GM21576 (cell line): ENCODE results near the gene SULT1C4.
"Not testable (repeated sequence)": the region's sequence is repeated elsewhere in the genome, so short reads cannot be mapped to it uniquely, and the experiment has no call there.

Source experiments
- ATAC-seq: cut with Tn5 transposase; IDR thresholded peaks from one replicate; pipeline ENCODE4 v1.9.1; 2021; ENCODE audit warnings: mild to moderate bottlenecking, moderate library complexity; ENCODE audit not compliant: unreplicated experiment

Gene SULT1C4

DNA sequence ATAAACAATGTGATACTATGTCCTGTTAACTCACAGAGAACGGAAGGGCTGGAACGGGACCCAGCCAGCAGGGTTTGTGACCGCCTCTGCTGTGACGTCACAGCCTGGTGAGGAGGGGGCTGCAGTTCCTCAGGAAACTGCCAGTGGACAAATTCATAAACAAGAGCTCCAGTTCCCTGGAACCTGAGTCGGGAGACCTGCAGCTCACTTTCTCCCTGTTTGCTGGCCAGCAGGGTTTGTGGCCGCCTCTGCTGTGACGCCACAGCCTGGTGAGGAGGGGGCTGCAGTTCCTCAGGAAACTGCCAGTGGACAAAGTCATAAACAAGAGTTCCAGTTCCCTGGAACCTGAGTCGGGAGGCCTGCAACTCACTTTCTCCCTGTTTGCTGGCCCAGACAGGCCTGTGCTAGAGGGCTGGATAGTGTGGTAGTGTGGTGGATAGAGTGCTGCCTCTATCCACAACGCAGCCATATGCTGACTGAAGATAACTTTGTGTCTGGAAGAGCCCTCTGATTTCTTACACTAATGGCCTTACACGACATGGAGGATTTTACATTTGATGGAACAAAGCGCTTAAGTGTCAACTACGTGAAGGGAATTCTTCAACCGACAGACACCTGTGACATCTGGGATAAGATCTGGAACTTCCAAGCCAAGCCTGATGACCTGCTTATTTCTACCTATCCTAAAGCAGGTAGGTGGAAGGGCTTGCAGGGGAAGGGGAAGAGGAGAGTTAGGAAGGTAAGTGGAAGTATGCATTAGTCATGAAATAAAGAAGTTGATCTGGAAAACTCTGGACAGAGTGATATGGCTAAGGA is at the start of gene SULT1C4:
Gene SULT1C4, plus strand, starts transcription at position 140 of the 816 bp plus-strand sequence. Its CDS starts 384 bp downstream, at position 524.
- no peak for ATAC-seq

DNA sequence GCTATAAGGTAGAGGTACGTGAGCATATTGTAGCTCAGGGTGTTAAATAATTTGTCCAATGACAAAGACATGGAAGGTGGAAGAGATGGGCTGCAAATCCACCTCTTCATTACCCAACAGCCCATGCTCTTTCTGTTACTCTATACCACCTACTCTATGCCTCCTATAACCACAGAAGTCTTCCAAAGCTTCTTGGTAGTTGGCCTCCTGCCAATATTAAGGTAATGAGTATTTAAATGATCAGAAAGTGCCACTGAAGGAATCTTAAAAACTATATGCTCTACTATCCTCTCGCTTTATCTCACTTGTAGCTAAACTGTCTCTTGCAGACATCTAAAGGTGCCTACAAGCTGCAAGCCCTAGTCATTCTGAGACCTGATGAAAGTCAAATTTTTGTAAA is 48.0 kb upstream of the SULT1C4 start:
- ATAC-seq, result no peak

DNA sequence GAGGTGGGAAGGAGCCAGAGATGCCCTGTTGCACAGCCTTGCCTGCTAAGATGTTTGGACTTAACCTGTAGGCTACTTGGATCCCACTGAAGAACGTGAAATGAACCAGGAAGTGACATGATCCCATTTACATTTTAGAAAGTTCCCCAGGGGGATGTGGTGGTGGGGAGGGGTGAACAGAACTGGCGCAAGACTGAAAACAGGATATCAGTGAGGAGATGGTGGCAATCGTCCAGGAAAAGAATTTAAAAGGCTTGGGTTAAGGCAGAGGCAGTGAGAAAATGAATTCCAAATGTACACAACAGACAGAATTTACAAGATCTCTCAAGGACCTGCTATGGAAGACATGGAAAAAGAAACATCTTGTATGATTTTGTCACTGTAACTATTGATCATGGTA is 46.8 kb upstream of the SULT1C4 start:
- ATAC-seq, result no peak

DNA sequence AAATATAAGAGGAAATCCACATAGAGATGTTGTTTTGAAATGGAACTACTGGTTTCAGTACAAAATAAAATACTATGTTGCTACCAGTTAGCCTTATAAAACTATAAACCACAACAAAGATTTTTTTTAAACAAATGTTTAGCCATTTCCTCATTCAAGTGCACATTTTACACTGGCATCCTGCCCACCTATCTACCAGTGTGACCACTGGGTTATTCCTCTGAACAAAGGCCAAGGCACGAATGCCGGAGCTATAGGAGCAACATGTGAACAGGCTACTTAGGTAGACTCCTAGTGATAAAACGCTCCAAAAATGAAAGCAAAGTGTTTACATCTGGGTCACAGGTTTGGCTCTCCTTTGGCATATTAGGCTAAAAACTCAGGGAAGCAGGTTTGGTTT is 31.8 kb upstream of the SULT1C4 start:
- no peak for ATAC-seq

DNA sequence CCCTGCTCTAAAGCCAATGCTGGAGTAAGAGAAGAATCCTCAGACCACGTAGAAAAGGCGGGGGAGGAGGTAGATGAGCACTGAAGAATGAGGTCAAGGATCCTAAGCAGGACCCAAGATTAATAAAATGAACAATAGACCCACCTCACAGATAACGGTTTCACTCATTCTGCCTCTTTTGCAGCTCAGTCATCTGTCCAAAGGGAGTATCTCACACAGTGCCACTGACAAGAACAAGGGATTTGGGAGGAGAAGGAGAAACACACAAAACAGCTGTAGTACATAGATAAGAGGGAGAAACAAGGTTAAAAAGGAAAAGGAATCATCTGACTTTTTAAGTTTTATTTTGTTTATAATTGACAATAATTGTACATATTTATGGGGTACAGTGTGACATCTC is 30.9 kb upstream of the SULT1C4 start:
- no peak for ATAC-seq

DNA sequence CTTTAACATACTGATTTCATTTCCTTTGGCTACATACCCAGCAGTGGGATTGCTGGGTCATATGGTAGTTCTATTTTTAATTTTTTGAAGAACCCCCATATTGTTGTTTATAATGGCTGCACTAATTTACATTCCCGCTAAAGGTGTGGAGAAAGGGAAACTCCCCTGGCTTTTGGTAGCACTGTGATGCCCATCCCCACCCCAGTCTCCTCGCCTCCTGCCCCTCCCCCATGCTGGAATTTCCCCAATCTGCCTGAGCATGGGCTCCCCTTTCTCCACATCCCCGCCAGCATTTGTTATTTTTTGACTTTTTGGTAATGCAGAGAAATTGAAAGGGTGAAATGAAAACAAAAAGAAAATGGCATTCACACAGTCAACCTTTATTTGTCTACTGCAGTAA is 30.0 kb upstream of the SULT1C4 start:
- ATAC-seq, result no peak

DNA sequence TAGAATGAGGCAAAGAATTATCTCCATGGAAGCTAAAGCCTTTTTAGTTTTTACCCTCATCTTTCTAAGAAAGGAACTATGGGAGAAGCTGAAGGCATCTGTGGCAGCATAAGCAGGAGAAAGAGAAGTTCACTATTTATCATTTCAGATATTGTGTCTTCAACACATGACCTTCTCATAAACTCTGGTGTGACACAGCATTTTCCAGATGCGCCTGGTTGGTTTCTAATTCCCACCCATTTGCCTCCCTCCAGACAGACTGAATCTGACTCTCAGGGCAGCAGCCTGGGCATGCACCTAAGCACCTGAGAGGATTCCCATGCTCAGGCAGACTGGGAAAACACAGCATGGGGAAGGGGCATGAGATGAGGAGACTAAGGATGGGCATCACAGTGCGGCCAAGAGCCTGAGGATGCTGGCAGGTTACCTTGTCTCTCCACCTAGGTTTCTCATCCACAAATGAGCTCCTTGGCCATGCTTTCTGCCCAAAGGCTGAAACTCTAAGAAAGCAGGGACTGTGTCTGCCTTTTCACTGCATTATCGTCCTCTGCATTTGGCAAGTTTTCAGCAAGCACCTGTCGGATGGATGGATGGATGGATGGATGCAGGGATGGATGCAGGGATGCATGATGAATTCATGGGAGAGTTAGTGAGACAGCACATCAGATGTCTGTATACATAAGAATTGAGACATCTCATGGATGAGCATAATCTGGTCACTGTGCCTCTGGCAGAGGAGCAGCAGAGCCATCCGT is 28.8 kb upstream of the SULT1C4 start:
- ATAC-seq, result no peak

DNA sequence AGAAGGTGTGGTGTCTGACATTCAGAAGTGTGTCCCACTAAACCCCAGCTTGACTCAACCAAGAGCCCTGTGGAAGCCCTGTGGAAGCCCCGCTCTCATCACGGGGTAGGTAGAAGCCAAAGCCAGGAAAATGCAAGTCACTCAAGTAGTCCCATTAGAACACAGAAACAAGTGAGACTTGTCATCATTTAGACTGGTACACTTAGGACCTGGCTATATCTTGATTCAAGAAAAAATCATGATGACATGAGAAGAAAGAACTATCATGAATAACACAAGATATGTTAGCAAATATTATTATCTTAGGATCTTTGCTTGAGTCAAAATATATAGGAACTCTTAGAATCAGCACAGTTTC is 28.2 kb upstream of the SULT1C4 start:
- no peak for ATAC-seq

DNA sequence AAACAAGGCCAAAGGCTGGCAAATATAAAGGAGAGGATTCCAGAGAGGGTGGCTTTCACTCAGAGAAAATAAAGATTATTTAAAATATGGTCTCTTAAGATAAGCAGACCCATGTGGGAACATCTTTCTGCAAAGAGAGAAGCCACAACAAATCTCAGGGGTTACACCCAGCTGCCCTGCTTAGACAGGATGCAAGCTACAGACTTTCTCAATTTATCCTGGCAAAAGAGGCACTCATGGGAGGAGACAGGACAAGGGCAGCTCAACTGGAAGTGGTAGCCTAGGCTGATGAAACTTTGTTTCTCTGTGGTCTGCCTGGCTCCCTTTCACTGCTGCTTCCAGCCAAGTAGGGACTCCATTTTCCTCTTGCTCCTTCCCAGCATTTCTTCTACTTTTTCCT is 25.9 kb upstream of the SULT1C4 start:
- ATAC-seq, result no peak

DNA sequence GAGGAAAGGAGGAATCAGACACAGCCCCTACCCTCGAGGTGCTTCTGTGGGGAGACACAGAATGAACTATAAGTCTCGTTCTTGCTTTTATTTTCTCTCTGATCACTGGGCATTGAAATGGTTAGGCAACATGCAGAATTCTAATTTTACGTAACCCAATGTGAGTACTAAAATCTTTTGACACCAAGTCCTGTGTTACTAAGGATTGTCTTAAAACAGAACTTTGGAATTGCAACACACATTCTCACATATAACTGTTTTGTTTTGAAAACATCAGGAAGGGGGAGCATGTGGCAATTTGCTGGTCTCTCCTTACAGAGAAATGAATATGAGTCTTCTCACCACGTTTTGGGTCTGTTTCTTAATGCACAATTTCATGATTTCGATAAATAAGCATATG is 23.6 kb upstream of the SULT1C4 start:
- ATAC-seq, result no peak

DNA sequence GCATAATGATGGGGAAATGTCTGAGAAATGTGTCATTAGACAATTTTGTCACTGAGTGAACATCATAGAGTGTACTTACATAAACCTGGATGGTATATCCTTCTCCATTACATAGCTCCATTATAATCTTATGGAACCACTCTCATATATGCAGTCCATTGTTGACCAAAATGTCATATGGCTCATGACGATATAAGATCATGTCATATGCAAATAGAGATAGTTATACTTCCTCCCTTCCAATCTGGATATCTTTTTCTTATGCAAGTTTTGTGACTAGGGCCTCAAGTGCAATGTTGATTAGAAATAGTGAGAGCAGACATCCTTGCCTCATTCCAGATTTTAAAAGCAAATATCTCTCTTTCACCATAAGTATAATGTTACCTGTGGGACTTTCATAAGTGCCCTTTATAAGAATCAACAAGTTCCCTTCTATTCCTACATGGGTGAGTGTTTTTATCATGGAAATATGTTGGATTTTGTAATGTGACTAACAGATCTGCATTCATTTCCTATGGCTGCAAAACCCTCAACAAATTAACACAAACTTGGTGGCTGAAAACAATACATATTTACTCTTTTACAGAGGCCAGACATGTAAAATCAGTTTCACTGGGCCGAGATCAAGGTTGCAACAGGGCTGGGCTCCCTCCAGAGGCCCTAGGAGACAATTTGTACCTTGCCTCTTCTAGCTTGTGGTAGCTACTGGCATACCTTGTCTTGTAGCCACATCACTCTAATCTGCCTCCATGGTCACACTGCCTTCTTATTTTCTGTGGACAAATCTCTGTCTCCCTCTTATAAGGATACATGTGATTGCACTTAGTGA is 21.6 kb upstream of the SULT1C4 start:
- ATAC-seq, result no peak

DNA sequence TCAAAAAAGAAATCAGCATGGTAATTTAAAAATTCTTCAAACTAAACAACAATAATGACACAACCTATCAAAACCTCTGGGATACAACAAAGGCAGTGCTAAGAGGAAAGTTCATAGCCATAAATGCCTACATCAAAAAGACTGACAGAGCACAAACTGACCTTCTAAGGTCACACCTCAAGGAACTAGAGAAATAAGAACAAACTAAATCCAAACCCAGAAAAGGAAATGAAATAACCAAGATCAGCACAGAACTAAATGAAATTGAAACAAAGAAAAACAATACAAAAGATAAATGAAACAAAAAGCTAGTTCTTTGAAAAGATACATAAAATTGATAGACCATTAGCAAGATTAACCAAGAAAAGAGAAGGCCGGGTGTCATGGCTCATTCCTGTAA is 18.4 kb upstream of the SULT1C4 start:
- not testable (repeated sequence) for ATAC-seq

DNA sequence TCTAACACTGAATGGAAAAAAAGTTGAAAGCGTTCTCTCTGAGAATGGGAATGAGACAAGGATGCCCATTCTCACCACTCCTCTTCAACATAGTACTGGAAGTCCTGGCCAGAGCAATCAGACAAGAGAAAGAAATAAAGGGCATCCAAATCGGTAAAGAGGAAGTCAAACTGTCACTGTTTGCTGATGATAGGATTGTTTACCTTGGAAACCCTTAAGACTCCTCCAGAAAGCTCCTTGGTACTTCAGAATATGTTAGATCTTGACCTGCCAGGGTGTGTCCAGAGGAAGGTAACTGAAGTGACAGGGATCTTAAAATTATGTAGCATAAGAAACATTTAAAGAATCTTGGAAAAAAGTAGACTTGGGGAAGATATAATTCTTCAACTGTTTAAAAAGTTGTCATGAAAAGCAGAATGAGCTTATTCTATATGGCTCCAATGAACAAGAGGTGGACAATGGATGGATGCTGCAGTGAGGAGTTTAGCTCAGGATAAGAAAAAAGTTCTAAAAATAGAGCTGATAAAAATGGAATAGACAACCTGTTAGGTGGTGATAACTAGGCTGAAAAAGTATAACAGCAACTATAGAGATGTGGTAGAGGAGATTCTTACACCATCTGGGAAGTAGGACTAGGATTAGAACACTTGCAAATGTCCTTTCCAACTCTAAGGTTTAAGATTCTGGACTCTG is 16.8 kb upstream of the SULT1C4 start:
- ATAC-seq, result no peak

DNA sequence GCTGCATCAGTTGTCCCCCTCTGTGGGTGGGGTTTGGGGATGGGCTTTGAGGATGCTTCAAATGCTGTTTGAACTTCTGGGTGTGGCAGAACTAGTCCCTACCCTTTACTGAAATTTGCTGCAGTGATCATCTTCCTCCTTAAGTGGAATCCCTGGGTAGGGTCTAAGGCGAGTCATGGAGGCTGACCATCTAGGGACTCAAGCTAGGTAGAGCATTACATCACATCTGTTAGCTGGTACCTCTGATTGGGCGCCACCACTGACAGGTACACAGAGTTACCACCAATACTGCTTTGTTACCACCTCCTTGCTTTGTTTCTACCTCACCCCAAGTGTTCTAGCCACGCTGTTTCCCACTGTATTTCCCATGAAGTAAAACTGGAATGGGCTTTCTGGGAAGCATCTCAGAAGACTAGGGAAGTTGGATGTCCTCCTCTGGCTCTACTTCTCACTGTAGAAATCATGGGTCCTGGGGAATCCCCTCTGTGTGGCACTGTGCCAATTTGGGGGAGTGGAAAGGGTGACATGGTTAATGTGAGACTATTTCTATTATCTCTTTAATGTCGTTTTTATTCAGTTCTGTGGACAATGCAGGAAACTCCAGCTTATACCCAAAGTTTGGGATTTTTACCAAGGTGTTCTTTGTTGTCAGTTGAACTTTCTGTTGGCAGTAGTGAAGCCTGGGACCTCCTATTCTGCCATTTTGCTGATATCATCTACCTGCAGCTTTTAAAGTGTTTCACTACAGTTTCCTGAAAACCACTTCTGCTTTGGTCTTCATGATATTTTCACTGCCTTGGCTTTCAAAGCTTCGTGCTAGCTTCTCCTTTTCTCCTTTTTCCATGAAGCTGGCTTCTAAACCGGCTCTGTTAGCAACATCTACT is 14.5 kb upstream of the SULT1C4 start:
- peak; percentile 46 for ATAC-seq

DNA sequence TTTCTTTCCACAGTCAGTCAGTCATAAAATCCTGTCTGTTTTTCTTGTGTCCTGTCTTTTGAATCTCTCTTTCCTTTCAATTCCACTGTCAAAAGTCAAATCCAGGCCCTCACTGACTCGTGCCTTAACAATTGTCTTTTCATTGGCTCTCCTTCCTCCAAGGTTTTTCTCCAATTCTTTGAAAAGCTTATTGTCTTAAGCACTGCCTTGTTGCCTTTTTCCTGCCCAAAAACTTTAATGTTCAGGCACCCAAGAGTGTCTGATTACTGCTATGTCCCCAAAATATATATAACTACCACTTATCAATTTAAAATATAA is 13.9 kb upstream of the SULT1C4 start:
- no peak for ATAC-seq

DNA sequence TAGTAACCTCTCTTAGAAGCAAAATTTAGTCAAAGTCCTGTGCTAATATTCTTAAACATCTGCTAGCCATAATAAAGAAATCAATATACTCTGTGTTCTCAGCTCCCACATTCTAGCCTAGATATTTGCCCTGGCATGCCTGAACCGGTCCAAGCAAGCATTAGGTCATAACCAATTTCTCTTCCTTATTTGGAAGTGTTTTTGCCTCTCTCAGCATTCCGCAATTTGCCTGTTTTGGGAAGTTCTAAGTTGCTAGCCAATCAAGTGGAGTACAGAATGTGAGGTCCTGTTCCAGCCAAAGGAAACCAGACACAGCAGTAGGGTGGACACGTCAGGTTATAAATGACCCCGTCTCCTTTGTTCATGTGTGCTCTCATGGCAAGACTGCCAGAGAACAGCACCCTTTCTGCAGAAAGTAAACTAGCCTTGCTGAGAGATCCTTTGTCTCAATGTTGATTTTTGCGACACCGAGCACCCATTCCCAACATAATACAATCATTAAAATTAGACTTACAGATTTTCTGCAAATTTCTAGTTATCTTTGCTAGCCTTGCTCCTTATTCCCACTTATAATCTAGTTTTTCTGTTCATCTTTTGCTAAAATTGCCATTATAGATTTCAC is 13.0 kb upstream of the SULT1C4 start:
- no peak for ATAC-seq

DNA sequence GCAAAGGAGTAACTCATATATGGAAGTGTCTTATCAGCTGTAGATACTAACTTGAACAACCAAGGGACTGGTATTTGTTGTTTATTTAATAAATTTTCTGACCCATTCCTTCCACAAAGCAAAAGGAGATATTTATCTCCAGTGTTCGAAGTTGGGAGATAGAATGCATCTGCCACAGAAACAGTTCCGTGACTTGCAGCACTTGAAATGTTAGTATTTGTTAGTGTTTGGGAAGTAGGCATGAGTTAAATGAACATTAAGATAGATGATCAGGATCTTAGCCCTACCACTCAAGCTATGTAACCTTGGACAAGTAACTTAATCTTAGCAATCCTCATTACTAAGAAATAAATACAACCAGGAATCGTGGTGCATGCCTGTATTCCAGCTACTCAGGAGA is 12.1 kb upstream of the SULT1C4 start:
- no peak for ATAC-seq

DNA sequence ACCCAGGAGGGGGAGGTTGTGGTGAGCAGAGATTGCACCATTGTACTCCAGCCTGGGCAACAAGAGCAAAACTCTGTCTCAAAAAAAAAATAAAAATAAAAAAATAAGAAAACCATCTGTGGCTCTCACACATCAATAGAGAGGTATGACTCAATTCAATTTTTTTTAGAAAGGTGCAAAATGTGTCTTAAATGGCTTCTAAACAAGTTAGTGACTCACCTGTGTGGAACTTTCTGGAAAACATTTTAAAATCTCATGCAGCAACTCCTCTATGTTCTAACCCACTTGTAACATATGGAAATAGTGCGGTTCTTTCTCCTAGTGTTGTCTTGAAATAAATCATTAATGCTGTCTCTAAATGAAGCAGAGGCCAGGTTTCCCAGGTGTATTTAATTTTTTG is 10.7 kb upstream of the SULT1C4 start:
- ATAC-seq, result no peak

DNA sequence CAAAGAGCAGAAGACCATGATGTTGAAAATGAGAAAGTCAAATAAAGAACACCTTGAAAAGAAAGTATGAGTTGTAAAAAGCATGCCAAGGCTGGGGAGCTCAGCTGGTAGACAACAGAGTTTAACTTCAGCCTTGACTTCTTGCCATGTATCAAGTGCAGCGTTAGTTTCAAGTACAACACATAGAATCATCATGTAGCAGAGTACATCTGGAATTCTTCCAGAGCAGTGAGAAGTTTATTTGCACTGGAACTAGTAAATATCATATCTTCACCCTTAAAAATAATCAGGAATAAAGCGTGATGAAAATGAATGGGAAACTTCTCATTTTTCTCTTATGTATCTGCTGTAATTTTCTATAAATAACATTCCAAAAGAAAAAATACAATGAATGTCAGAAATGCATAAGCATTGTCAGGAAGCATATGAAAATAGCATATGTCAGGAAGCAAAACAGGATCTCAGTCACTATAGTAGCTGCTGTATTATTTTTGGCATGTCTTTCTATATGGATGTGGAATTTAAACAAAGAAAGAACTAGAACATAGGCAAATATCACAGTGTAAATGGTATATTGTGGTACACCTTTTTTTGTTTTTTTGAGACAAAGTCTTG is 10.1 kb upstream of the SULT1C4 start:
- no peak for ATAC-seq
